ENCODE measurements around the gene PAGE2. TPM values are rescaled to one million over a fixed set of nuclear protein-coding genes. Genes with fewer than 3 reads are reported as not detected.

Gene PAGE2
- total and polyA plus RNA-seq, 2 experiments from 2014 or later: not detected

- ATAC-seq (no peak), DNase-seq (ENCODE audit: low spot score) (no peak)
- no peaks in the 10 kb centered on the region for H3K4me1 ChIP-seq (ENCODE audit: insufficient read depth)
- TF ChIP-seq ZNF462 (CRISPR knock-in tag; IDR thresholded peaks at IDR 0.05) (no peak), NANOG (IDR thresholded peaks at IDR 0.05; ENCODE audit: borderline replicate concordance) (no peak), REST (IDR thresholded peaks at IDR 0.05; ENCODE audit: unreplicated experiment) (no peak), POLR2AphosphoS5 (IDR thresholded peaks at IDR 0.05; ENCODE audit: low read depth) (no peak), ETS1 (IDR thresholded peaks at IDR 0.05) (no peak), ZNF114 (CRISPR knock-in tag; IDR thresholded peaks at IDR 0.05) (no peak), EZH2phosphoT487 (IDR thresholded peaks at IDR 0.05; ENCODE audit: unreplicated experiment) (no peak), CREB1 (CRISPR knock-in tag; IDR thresholded peaks at IDR 0.05; ENCODE audit: low read depth) (no peak), JUNB (IDR thresholded peaks at IDR 0.05; ENCODE audit: unreplicated experiment) (no peak), EZH2 (IDR thresholded peaks at IDR 0.05; ENCODE audit: low read depth, unreplicated experiment) (no peak)
- TF ChIP-seq, protein P1, sequence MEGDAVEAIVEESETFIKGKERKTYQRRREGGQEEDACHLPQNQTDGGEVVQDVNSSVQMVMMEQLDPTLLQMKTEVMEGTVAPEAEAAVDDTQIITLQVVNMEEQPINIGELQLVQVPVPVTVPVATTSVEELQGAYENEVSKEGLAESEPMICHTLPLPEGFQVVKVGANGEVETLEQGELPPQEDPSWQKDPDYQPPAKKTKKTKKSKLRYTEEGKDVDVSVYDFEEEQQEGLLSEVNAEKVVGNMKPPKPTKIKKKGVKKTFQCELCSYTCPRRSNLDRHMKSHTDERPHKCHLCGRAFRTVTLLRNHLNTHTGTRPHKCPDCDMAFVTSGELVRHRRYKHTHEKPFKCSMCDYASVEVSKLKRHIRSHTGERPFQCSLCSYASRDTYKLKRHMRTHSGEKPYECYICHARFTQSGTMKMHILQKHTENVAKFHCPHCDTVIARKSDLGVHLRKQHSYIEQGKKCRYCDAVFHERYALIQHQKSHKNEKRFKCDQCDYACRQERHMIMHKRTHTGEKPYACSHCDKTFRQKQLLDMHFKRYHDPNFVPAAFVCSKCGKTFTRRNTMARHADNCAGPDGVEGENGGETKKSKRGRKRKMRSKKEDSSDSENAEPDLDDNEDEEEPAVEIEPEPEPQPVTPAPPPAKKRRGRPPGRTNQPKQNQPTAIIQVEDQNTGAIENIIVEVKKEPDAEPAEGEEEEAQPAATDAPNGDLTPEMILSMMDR (conservative IDR thresholded peaks at IDR 0.05; ENCODE audit: low read depth in 2 of 2): no peak
- no peaks in the 10 kb centered on the region for H3K36me3 Mint-ChIP-seq (ENCODE audit: low read depth)
- H3K9me3 Mint-ChIP-seq: no peaks in the 10 kb centered on the region
- no peaks in the 10 kb centered on the region for H3K36me3 ChIP-seq (ENCODE audit: insufficient read depth)
- no peaks in the 10 kb centered on the region for H3K79me2 ChIP-seq (replicated peaks; ENCODE audit: insufficient read depth)
- no peaks in the 10 kb centered on the region for H3K27me3 Mint-ChIP-seq (ENCODE audit: insufficient read depth, low read depth, poor library complexity)
- H2AFZ ChIP-seq: no peak overlapping the region
- H3K9me2 ChIP-seq (ENCODE audit: insufficient read depth): no peaks in the 10 kb centered on the region
- H3K27ac ChIP-seq (ENCODE audit: low read depth): no peak overlapping the region
- no peaks in the 10 kb centered on the region for H3K4me1 Mint-ChIP-seq
- H4K20me1 ChIP-seq (replicated peaks; ENCODE audit: insufficient read depth): no peaks in the 10 kb centered on the region
- no peak overlapping the region for H3K4me3 Mint-ChIP-seq
- no peak overlapping the region for H3K27ac Mint-ChIP-seq
- no peaks in the 10 kb centered on the region for H3K27me3 ChIP-seq (ENCODE audit: insufficient read depth)
- no peak overlapping the region for H3K4me2 ChIP-seq
- no peaks in the 10 kb centered on the region for H3F3A ChIP-seq (replicated peaks; ENCODE audit: low read depth)
- H3K4me3 ChIP-seq: no peak overlapping the region
Measured at GRCh38 chrX:55098691-55099090, 9.9 kb downstream of the PAGE2 start.
